GM19395 (cell line): ENCODE data around the gene RAI14.

Experiments
- ATAC-seq: cut with Tn5 transposase; IDR thresholded peaks from one replicate; pipeline ENCODE4 v1.9.1; 2021; ENCODE audit warnings: mild to moderate bottlenecking, moderate library complexity; ENCODE audit not compliant: unreplicated experiment

Gene RAI14

DNA sequence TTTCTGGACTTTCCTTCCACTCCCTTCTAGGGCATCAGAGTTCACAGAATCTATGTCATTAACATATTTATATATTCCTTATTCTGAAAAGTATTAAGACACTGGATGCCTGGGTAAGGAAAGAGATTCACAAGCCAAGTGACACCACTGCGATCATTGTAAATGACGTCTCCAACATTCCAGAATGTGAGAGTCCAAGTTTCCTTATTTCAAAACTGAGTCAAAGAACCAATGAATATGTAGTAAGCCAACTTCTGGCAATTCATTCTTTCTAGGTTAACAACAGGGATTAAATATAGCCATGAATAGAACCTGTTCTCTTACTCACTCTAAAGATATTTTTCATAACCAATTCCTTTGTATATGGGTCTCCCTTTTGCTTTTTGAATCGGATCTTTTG lies 18.1 kb downstream of the RAI14 start:
- ATAC-seq, result no peak

- ATAC-seq, result no peak
These were observed 19.7 kb downstream of the RAI14 start for GRCh38 chr5:34675857-34676256.

DNA sequence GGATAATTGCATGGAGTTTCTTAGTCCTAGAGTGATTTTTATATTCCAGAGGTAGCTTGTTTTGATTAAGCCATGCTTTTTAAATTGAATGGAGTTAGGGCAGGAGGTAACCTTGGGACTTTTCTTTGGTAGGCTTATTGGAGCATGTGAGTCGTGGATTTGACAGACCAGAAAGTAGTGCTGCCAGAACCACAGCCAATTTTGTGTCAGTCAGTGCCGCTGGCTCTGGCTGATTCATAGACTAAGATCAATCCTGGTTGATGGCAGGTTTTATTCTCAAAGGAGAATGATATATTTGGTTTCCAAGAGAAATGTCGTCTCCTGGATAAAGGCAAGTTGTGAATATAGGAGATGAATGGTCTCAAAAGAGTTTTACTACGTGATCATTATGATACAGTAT lies 20.3 kb downstream of the RAI14 start:
- ATAC-seq, result no peak

DNA sequence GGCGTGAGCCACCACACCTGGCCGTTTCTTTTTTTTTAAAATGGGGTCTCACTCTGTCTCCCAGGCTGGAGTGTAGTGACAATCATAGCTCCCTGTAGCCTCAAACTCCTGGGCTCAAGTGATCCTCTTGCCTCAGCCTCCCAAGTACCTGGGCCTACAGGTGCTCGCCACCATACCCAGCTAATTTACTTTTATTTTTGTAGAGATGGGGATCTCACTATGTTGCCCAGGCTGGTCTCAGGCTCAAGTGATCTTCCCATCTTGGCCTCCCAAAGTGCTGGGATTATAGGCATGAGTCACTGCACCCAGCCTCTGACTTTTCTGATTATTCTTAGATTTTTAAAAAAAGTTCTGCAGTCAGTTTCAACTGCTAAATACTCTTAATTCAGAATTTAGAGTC lies 21.3 kb downstream of the RAI14 start:
- ATAC-seq, result no peak

- ATAC-seq, result no peak
These were observed 24.8 kb downstream of the RAI14 start for GRCh38 chr5:34680896-34681295.

DNA sequence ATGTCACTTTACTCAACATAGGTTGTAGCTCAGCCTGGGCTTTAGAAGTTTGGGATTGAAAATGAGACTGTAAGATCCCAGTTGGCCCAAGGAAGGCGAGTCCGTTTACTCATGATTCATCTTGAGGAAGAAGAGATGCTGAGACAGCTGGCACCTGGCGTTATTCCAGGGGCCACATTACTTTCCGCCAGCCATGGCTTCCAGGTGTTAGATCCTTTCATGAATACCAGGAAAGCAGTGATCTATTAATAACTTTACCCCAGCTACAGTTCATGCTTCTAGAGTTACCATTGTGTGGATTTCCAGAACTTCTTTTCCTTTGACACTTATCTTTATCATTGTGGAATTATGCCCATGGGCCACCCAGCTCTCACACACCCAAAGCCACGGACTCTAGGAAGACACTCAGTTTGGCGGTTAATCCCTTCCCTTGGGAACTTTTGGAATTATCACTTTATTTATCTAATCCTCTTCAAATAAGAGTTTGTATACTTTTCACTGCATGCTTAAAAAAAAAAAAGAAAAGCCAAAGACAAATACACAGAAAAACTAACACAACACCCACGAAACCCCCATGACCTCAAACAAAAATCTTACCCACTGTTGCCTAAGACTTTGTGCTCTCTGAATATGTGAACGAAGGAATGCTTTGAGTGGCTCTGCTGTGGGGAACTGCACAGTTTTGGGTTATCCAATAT lies 26.9 kb downstream of the RAI14 start:
- ATAC-seq, result no peak

DNA sequence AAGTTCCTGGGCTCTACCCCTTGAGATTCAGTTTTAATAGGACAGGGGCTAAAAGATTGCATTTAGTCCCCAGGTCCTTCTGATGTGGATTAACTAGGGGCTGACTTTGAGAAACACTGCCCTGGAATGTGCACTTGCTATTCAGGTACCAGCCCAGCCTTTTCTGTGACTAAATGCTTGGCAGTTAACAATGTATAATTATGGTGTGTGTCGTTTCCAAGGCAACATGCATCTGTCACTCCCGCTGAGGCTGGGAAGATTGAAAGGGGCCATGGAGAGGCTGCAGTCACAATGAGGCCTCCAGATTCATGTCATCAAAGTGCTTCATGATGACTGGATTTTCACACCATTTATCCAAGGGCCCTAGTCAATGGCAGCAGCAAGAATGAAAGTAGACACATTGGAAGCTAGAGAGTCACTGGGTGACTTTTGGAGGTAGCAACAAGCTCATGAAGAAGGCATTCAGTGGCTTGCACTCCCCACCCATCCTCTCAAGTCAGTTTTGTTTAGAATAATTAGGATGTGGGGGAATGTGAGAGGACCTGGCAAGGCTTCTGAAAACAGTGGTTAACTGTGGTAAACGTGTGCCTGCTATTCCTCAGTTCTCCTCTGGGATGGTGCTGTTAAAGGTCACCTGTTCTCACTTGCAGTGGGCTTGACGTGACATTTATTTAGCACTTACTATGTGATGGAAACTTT lies 28.3 kb downstream of the RAI14 start:
- no peak for ATAC-seq

DNA sequence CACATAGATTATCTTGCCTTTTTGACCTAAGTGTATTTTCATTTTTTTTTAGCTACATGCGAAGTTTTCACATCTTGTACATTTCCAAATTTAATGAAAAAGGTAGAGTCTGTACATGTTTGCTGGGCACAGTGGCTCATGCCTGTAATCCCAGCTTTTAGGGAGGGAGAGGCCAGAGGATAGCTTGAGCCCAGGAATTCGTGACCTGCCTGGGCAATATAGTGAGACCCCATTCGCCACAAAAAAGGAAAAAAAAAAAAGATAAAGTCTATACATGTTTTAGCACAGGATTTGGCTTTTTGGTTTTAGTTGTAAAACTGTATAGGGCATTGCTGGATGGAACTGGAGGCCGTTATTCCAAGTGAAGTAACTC lies 28.8 kb downstream of the RAI14 start:
- ATAC-seq, result no peak

DNA sequence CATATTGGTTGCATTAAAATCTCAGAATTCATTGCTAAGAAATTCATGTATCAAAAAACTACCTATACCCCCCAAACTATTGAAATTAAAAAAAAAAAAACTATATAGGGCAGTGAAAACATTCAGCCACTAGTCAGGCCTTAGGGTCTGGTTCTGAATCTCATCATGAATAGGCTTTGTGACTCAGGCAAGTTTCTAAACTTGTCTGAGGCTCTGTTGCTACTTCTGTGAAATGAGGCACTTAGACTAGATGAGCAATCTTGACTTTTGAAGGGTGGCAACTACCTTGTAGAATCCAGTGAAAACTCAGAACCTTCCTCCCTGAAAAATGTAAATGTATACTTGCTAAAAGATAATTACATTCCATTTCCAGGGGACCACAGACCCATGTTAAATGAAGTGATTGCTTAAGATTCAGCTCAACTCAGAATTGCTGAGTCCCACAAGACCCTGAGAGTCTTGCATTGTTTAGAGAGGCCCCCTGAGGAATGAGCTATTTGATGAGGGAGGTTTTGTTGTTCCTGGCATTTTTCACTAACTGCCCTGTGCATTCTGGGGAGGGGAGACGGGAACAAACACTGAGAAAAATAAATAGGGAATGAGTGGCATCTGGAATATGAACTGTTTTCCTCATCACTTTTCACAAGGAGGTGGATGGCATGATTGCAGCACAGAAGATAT lies 29.5 kb downstream of the RAI14 start:
- ATAC-seq, result no peak

GRCh38 chr5:34686762-34687268 lies 30.7 kb downstream of the RAI14 start:
- no peak for ATAC-seq

- no peak for ATAC-seq
These were observed 31.3 kb downstream of the RAI14 start for GRCh38 chr5:34687269-34688011.

DNA sequence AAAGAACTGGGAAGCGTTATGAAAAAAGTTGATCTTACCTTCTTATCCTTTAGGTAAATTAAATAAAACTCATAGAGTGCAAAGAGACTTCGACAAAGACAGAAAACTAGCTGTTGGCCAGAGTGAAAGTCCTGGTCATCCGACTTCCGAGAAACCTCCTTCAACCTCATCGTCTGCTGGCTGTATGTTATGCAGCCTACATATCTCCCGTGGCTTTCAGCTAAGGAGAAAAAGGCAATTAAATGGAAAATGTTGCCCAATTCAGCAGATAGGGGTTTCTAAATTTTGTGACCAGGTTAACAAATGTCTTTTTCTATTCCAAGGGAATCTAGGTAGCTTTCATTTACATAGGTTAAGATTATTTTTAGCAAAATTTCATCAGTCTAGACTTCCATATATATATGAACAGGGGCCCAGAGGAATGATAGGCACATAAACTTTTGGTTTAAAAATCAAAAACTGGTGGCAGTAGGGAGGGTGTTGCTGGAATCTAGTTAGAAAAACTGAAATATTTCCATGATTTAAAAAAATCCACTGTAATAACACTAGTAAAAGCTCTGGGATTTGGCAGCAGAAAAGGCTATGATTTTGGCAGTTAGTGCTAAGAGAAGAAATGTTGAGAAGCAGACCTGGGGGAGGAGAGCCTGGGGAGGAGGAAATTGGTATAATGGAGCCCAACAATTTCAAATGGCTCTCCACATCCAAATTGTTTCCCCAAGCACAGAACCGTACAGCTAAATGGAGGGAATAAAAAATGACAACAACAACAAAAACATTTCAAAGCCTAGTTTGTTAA lies 32.1 kb downstream of the RAI14 start:
- no peak for ATAC-seq

DNA sequence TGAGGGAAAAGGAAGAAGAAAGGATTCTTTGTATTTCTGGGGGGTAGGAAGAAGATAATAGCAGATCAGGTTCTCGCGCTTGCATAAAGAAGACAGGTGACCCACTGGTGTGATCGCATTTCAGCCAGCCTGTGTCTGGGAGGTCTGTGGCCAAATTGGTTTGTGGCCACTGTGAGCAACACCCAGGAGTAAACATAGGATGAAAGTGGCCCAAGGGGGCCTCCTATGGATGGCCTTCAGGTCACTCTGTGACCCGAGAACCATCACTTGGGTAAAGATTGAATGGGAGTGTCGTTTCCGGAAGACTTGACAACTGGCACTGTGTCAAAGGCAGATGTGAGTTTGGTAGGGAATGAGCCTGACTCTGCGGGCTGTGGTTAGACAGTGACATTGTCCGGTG lies 34.2 kb downstream of the RAI14 start:
- no peak for ATAC-seq

GRCh38 chr5:34690898-34691297 lies 34.8 kb downstream of the RAI14 start:
- no peak for ATAC-seq

DNA sequence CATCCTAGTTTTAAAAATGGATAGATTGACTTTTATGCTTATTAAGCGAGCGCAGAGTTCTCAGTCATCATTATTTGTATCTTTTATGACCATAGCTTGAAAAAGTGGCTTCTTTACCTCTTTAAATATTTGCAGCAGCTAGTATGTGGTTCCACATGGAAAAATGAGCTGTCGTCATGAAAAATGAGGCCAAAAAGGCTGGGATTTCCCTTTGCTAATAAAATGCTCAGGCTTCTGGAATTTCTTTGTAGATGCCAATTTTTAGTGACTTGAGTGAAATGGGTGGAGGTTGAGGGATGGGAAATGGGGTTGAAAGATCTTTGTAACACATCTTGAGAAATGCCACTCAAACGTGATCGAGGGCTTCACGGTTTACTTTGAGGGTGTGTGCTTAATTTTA lies 35.2 kb downstream of the RAI14 start:
- ATAC-seq, result no peak

- no peak for ATAC-seq
These were observed 36.7 kb downstream of the RAI14 start for GRCh38 chr5:34692786-34693185.

DNA sequence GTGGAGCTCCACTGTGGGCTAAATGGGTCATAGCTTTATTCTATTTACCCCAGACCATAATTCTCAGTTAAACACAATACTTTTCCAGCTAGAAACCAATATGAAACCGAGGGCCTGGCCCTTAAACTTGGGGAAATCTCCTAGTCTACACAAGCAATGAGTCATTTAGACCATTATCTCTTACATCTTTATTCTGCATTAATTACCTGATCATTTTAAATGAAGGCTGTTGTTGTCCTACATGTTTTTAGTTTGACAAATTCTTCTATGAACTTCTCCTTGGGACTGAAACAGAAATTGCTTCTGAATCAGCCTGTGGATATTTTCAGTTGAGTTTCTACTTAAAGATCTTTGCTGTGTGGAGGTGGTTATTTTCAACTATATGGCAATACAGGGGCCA lies 37.9 kb downstream of the RAI14 start:
- ATAC-seq, result no peak

DNA sequence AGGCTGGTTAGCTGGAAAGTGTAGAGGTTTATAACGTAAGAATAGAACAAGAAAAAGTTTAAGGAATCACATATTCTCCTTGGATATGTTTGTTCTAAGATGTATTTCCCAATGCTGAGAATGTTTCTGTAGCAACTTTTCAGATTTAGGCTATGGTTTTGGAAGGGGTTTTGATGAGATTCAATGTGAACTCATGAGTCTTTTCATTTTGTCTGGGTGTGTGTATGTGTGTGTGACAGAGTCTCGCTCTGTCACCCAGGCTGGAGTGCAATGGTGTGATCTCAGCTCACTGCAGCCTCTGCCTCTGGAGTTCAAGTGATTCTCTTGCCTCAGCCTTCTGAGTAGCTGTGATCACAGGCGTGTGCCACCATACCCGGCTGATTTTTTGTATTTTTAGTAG lies 38.6 kb downstream of the RAI14 start:
- ATAC-seq, result no peak

DNA sequence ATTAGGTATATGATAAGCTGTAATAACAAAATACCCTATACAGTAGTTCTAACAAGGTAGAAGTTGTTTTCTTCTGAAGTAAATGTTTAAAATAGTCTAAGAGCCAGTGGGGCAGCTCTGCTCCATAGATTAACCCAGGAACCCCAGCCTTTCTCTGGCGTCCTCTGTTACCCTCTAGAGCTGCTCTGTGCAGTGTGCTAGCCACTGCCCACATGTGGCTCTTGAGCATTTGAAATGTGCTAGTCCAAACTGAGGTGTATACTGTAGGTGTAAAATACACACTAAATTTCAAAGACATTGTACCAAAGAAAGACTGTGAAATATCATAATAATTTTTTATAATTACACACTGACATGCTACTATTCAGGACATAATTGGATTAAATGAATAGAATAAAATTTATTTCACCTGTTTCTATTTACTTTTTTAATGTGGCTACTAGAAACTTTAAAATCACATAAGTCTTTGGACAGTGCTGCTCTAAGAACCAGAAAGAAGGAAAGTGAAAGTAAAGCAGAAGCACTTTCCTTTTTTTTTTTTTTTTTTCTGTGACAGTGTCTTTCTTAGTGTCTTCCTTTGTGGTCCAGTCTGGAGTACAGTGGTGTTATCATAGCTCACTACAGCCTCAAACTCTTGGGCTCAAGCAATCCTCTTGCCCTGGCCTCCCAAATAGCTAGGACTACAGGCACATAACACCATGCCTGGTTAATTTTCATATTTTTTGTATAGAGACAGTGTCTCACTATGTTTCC lies 39.3 kb downstream of the RAI14 start:
- peak; percentile 77 for ATAC-seq
